Right renal cortex interstitium (tissue), 3 donors: Measurements from ENCODE around the gene LPCAT3. TPM values are rescaled to one million over a fixed set of nuclear protein-coding genes. Genes with fewer than 3 reads are reported as not detected.

Source experiments
- DNase-seq, 3 donors: peaks; one replicate each; pipeline ENCODE4 v3.0.0-alpha.2; 2013; ENCODE audit warnings: low read depth in 3 of 3, low spot score in 2 of 3
- polyA plus RNA-seq, 3 donors: library from polyadenylated mRNA; unstranded; fragments of 120-200 nt; gene quantifications; one replicate each; pipeline ENCODE4 v1.2.1, GENCODE V29; 2013; ENCODE audit not compliant: insufficient read length in 3 of 3

The LPCAT3 gene
- polyA plus RNA-seq, 3 donors: 61.5 to 68.3 (median 65.3) TPM

GRCh38 chr12:6941782-6942181 is 76.5 kb downstream of the LPCAT3 start:
- no peak for DNase-seq

GRCh38 chr12:6941267-6941666 is 77.0 kb downstream of the LPCAT3 start:
- DNase-seq: no peak

GRCh38 chr12:6939191-6939540 is 79.1 kb downstream of the LPCAT3 start:
- no peak for DNase-seq

DNA sequence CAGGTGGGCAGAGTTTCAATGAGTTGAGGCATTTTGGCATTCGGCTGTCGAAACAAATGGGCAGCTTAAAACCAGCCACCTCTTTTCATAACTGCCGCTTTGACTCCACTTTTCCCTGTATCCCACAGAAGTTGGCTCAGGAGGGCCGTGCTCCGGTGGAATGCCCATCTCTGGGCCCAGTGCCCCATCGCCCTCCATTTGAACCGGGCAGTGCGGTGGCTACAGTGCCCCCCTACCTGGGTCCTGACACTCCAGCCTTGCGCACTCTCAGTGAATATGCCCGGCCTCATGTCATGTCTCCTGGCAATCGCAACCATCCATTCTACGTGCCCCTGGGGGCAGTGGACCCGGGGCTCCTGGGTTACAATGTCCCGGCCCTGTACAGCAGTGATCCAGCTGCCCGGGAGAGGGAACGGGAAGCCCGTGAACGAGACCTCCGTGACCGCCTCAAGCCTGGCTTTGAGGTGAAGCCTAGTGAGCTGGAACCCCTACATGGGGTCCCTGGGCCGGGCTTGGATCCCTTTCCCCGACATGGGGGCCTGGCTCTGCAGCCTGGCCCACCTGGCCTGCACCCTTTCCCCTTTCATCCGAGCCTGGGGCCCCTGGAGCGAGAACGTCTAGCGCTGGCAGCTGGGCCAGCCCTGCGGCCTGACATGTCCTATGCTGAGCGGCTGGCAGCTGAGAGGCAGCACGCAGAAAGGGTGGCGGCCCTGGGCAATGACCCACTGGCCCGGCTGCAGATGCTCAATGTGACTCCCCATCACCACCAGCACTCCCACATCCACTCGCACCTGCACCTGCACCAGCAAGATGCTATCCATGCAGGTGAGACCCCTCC is 79.7 kb downstream of the LPCAT3 start:
- DNase-seq: no peak

DNA sequence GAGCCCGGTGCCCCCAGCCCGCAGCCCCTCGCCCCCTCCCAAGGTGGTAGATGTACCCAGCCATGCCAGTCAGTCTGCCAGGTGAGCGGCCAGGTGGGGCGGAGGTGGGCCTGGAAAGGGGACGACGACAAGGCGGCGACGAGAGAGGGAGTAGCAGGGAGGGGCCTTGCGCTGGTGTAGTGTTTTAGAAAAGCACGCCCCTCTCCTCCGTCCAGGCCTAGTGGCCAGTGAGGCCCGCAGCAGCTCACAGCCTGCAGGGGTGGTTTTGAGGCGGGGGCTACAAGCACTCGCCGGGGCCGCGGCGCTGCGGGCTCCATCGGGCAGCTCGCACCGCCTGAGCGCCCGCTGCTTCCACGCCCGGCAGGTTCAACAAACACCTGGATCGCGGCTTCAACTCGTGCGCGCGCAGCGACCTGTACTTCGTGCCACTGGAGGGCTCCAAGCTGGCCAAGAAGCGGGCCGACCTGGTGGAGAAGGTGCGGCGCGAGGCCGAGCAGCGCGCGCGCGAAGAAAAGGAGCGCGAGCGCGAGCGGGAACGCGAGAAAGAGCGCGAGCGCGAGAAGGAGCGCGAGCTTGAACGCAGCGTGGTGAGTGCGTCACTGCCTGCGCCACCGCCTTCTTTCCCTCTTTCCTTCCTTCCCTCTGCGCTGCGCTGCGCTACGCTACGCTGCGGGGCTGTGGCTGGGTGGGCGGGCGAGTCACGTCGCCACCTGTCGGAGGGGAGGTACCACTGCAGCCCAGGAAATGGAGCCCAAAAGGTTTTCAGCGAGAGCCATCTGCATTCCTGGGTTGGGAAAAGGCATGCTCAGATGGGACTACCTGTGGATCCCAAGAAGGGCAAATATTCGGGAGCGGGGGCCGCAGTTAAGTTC is 80.6 kb downstream of the LPCAT3 start:
- peak; percentile 86 to 90 (median 89) for DNase-seq

DNA sequence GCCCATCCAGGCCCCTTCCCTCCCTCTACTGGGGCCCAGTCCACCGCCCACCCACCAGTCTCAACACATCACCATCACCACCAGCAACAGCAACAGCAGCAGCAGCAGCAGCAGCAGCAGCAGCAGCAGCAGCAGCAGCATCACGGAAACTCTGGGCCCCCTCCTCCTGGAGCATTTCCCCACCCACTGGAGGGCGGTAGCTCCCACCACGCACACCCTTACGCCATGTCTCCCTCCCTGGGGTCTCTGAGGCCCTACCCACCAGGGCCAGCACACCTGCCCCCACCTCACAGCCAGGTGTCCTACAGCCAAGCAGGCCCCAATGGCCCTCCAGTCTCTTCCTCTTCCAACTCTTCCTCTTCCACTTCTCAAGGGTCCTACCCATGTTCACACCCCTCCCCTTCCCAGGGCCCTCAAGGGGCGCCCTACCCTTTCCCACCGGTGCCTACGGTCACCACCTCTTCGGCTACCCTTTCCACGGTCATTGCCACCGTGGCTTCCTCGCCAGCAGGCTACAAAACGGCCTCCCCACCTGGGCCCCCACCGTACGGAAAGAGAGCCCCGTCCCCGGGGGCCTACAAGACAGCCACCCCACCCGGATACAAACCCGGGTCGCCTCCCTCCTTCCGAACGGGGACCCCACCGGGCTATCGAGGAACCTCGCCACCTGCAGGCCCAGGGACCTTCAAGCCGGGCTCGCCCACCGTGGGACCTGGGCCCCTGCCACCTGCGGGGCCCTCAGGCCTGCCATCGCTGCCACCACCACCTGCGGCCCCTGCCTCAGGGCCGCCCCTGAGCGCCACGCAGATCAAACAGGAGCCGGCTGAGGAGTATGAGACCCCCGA is 81.4 kb downstream of the LPCAT3 start:
- no peak for DNase-seq

DNA sequence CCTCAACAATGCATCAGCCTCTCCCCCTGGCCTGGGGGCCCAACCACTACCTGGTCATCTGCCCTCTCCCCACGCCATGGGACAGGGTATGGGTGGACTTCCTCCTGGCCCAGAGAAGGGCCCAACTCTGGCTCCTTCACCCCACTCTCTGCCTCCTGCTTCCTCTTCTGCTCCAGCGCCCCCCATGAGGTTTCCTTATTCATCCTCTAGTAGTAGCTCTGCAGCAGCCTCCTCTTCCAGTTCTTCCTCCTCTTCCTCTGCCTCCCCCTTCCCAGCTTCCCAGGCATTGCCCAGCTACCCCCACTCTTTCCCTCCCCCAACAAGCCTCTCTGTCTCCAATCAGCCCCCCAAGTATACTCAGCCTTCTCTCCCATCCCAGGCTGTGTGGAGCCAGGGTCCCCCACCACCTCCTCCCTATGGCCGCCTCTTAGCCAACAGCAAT is 82.1 kb downstream of the LPCAT3 start:
- DNase-seq: no peak

GRCh38 chr12:6935371-6936193 is 82.7 kb downstream of the LPCAT3 start:
- DNase-seq: no peak

- DNase-seq: no peak
Observed at GRCh38 chr12:6934110-6934509, 84.2 kb downstream of the LPCAT3 start.

GRCh38 chr12:6932766-6933165 is 85.5 kb downstream of the LPCAT3 start:
- DNase-seq: no peak

DNA sequence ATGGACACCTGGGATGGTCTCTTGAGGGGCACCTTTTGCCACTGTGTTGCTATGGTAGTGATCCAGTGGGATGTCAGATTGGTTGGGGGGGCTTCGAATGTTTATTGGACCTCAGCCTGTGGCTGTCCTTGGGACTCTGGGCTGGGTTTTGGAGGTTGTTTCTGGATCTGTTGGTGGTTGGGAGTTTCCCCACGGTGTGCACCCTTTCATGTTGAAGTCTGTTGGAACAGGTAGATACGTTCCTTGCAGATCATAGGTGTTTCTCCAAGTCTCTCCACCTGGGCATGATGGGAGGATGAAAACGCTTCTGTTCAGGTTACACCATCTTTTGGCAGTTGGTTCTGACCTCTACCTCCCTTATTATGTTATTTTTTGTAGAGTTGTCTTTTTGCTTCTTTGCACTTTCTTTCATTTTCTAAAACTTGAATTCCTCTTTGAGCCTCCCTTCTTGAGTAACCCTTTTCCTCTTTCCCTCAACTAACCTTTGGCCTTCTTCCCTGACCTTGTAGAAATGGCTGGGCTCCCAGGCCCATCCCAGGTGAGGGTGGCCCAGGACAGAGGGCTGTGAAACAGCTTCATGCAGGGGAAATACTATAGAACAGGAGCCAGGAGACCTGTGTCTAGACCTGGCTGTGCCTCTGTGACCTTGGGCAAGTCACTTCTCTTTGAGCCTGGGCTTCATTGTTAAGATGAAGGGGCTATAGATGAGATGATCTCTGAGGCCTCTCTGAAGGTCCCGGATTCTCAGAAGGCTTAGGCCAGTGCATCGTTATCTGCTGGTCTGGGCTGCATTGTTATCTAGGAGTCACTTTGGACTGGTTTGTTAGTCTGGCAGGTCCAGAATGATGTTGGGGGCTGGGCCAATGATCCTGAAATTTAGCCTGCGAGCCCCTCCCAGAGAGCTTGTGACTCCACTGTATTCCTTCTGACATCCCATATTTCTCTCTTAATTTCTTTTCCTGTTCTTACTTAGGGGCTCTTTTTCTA is 88.5 kb downstream of the LPCAT3 start:
- no peak for DNase-seq

- no peak for DNase-seq
Observed at GRCh38 chr12:6928703-6929407, 89.4 kb downstream of the LPCAT3 start.

DNA sequence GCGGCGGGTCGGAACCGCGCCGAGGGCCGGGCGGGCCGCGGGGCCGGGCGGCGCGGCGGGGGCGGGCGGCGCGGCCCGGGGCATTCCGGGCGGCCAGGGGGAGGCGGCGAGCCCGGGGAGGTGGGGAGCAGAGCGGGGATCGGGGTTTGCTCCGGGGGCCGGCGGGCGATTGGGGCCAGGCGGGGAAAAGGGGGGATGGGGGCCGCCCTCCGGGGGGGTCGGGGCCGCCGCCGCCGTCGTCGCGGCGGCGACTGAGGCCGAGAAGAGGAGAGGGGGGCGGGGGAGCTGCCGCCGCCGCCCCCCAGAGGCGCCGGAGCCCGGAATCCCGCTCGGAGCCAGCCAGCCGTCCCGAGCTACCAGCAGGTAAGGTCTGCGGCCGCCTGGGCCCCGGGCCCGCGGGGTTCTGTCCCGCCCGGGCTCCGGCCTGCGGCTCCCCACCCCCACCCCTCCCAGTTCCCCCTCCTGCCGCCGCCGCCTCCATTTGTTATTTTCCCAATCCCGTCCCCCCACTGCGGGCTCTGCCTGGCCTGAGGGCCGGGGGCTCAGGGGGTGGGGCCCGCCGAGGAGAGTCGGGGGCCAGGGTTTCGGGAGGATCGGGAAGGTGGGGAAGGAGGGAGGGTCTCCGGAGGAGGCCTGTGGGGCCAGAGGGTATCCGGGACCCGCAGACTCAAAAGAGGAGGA is 90.1 kb downstream of the LPCAT3 start:
- DNase-seq: no peak

GRCh38 chr12:6927379-6928021 is 90.8 kb downstream of the LPCAT3 start, which contains the start of gene ATN1:
Gene ATN1 (plus strand): TSS chr12:6927959. CDS start chr12:6934002, 6,043 bp downstream.
- peak in 2 of 3 donors; percentile 80 to 82 for DNase-seq
